Activated naive CD4-positive, alpha-beta T cell treated with anti-CD3 and anti-CD28 coated beads, Interleukin-2, amount 10 ng/mL, durations not matched to agents 7 days and 5 days (primary cell): ENCODE data around the gene SH3RF2.

Experiments used
- CTCF ChIA-PET: fragments of 350-600 bp; sonication (Branson Sonifier 250); formaldehyde crosslinking; loops from one replicate; lab custom pipeline; 2021; ENCODE audit warnings: antibody characterized with exemption; lab: Charles Lee
- DNase-seq: peaks from one replicate; pipeline ENCODE4 v3.0.0-alpha.2; 2020
- H3K27ac Mint-ChIP-seq: one replicate; pipeline ENCODE4 v1.8.0; 2021; ENCODE audit warnings: mild to moderate bottlenecking, moderate library complexity, mixed read lengths
- H3K27me3 Mint-ChIP-seq: one replicate; pipeline ENCODE4 v1.8.0; 2021; ENCODE audit warnings: mild to moderate bottlenecking, mixed read lengths
- H3K36me3 Mint-ChIP-seq: one replicate; pipeline ENCODE4 v1.8.0; 2021; ENCODE audit warnings: mixed read lengths
- H3K4me1 Mint-ChIP-seq: one replicate; pipeline ENCODE4 v1.8.0; 2021; ENCODE audit warnings: mixed read lengths
- H3K4me3 Mint-ChIP-seq: one replicate; pipeline ENCODE4 v1.8.0; 2021; ENCODE audit warnings: mild to moderate bottlenecking, moderate library complexity, mixed read lengths
- H3K9me3 Mint-ChIP-seq: one replicate; pipeline ENCODE4 v1.8.0; 2021; ENCODE audit warnings: mixed read lengths

Gene SH3RF2

DNA sequence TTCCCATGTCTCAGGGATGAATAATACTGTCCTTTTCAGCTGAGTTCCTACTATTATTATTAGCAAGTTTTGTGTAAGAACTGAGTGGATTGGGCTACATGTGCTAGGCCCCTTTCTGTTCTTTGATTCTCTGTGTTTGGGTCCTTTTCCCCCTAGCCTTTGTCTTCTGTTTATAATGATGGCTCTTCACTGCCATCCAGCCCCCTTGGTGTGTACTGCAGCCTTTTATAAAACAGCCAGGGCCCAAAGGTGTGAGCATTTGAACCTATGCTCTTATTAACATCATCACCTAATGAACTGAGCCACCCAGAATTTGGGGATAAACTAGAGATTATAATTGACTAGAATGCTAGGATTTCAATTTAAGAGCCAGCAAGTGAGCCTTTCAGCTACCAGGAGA is 116.4 kb downstream of the SH3RF2 start:
- DNase-seq, result no peak
- CTCF ChIA-PET, result interaction anchor here (1.3 kb wide), 1 partner anchor 11 kb away, joined by 3 read pairs; no protein-coding TSS in a partner anchor
- no peaks in the 10 kb centered on the region for H3K36me3 Mint-ChIP-seq
- peaks cover 5% of the 10 kb centered on the region for H3K27me3 Mint-ChIP-seq
- no peaks in the 10 kb centered on the region for H3K4me1 Mint-ChIP-seq
- no peak overlapping the region for H3K27ac Mint-ChIP-seq
- no peaks in the 10 kb centered on the region for H3K9me3 Mint-ChIP-seq
- no peak overlapping the region for H3K4me3 Mint-ChIP-seq

DNA sequence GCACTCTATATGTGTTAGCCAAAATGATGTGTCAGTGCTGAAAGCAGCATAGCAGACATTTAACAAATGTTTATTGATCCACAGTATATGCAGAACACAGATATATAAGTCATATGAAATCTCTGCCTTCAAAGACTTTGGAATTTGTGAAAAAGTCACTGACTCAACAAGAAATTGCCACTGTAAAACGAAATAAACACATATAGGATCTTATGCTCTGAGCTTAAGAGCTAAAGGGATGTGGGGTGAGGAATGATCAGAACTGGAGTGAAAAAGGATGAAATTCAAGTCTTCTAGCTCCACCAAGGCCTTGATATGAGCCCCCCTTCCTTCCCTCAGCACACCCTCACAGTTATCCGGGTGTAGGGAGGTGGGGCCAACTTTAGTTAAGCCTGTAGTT is 119.1 kb downstream of the SH3RF2 start:
- no peak for DNase-seq
- CTCF ChIA-PET, result no interaction called here
- Mint-ChIP-seq H3K9me3 (no peaks in the 10 kb centered on the region), H3K4me3 (no peak overlapping the region), H3K36me3 (no peaks in the 10 kb centered on the region), H3K27ac (no peak overlapping the region), H3K4me1 (no peaks in the 10 kb centered on the region), H3K27me3 (peaks cover 11% of the 10 kb centered on the region)

DNA sequence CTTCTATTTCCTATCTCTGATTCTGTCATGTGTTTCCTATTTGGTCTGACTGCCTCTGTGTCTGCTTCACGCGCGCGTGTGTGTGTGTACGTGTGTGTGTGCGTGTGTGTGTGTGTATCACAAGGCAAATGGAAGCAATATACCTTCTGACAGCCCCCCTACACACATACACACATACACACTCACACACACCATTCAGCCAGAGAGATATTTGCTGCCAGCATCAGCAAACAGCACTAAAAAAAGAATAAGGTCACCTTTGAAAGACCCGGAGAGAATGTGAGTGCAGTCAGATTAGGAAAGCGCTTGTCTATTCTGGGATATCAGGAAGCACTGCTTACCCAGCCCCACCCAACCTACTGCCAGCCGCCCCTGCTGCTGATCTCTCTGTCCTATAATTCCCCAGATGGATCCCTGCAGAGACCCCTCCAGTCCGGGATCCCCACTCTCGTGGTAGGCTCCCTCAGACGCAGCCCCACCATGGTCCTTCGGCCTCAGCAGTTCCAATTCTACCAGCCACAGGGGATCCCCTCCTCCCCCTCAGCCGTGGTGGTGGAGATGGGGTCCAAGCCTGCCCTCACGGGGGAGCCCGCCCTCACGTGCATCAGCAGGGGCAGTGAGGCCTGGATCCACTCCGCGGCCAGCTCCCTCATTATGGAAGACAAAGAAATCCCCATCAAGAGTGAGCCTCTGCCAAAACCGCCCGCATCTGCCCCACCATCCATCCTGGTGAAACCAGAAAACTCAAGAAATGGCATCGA is 123.3 kb downstream of the SH3RF2 start:
- CTCF ChIA-PET, result no interaction called here
- DNase-seq, result no peak
- Mint-ChIP-seq H3K36me3 (no peaks in the 10 kb centered on the region), H3K4me3 (no peak overlapping the region), H3K27ac (no peak overlapping the region), H3K9me3 (no peaks in the 10 kb centered on the region), H3K4me1 (no peaks in the 10 kb centered on the region), H3K27me3 (peaks cover 15% of the 10 kb centered on the region)

DNA sequence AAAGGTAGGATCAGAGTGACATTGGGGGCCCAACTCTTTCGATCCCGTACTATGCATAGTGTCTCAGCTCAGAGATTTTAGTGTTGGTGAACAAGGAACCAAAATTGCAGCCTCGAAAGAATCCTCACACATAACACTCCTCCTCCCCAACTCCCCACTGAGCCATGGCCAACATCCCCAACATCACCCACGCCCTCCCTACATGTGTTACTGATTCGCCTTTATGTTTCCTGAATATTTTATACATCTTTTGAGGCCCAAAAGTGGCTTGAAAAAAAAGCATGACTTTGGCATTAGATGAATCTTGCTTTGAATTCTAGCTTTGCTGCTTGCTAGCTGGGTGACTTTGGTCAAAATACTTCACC is 123.8 kb downstream of the SH3RF2 start:
- CTCF ChIA-PET, result no interaction called here

DNA sequence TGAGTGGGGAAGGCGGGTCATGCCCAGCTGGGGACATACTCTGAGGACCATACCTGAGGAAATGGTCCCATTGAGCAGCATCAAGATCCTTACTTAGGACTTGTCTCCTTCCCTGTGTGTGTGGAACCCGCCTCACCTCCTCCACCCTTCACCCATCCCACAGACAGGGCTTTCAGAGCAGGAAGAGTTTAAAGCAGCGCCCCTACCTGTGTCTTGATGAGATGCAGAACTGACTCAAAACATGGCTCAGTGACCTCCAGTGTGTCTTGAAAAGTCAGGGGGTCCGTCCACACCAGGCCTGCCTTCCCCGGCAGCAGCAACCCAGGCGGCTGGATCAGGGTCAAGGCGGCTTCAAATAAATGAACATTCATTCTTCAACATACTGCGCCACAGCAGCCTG is 130.6 kb downstream of the SH3RF2 start:
- Mint-ChIP-seq H3K27me3 (peaks cover 8% of the 10 kb centered on the region), H3K9me3 (no peaks in the 10 kb centered on the region), H3K36me3 (no peaks in the 10 kb centered on the region), H3K4me3 (no peak overlapping the region), H3K4me1 (no peaks in the 10 kb centered on the region), H3K27ac (no peak overlapping the region)
- CTCF ChIA-PET, result interaction anchor here (1.7 kb wide), 1 partner anchor 64 kb away, joined by 5 read pairs; no protein-coding TSS in a partner anchor
- DNase-seq, result no peak

More for the DNA sequence above, 123.8 kb downstream of the SH3RF2 start:
- no peaks in the 10 kb centered on the region for H3K9me3 Mint-ChIP-seq
- peaks cover 15% of the 10 kb centered on the region for H3K27me3 Mint-ChIP-seq
- H3K4me1 Mint-ChIP-seq, result no peaks in the 10 kb centered on the region
- no peaks in the 10 kb centered on the region for H3K36me3 Mint-ChIP-seq
- H3K4me3 Mint-ChIP-seq, result no peak overlapping the region
- no peak overlapping the region for H3K27ac Mint-ChIP-seq
- DNase-seq, result no peak

DNA sequence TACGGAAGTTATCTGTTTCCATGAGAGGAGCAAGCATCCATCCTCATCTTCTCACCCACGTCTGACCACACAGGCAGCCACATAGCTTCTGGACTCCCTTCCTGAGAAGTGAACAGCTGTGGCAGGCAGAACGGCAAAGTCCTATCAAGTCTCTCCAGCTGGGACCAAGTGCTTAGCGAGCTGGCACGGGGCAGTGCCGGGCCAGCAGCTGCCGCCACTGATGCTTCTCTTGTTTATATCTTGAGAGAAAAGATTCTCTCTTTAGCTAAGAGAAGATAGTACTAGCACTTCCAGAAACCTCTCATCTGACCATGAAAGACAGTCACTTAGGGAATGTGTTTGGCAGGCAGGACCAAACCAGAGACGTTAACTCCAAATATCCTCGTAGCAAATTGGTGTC is 131.8 kb downstream of the SH3RF2 start:
- Mint-ChIP-seq H3K4me3 (no peak overlapping the region), H3K36me3 (no peaks in the 10 kb centered on the region), H3K27me3 (peaks cover 8% of the 10 kb centered on the region), H3K27ac (no peak overlapping the region), H3K4me1 (no peaks in the 10 kb centered on the region), H3K9me3 (no peaks in the 10 kb centered on the region)
- CTCF ChIA-PET, result interaction anchor here (1.7 kb wide), 1 partner anchor 62 kb away, joined by 5 read pairs; no protein-coding TSS in a partner anchor
- DNase-seq, result no peak

DNA sequence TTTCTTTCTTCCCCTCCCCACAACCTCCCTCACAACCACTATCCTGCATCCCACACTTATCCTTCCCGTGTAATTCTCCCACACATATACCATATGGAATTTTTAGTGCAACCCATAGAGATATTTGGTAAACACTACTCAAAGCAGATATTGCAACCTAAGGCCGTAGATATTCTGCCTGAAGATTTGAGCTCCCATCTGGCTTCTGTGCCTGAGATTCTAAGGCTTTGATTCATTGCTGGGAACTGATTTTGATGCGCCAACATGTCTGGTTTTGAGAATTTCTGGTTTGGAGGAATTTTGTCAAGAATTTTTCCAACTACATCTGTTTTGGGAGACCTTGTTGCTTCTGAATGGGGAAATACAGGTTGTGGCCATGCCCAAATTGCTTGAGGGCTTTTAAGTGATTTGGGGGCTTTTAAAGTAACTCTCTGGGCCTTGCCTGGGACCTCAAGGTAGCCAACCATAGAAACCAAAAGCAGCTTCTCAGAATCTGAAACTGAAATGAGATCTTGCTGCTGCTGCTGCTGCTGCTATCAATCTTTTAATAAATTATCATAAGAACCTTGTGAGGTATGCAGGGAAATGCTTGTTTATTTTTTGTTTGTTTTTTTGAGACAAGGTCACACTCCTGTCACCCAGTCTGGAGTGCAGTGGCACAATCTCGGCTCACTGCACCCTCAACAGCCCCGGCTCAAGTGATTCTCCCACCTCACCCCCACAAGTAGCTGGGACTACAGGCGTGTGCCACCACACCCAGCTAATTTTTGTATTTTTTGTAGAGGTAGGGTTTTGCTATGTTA is 132.8 kb downstream of the SH3RF2 start:
- H3K9me3 Mint-ChIP-seq, result no peaks in the 10 kb centered on the region
- H3K27ac Mint-ChIP-seq, result no peak overlapping the region
- H3K4me1 Mint-ChIP-seq, result no peaks in the 10 kb centered on the region
- H3K4me3 Mint-ChIP-seq, result no peak overlapping the region
- H3K36me3 Mint-ChIP-seq, result no peaks in the 10 kb centered on the region
- CTCF ChIA-PET, result no interaction called here
- DNase-seq, result no peak
- peaks cover 8% of the 10 kb centered on the region for H3K27me3 Mint-ChIP-seq

DNA sequence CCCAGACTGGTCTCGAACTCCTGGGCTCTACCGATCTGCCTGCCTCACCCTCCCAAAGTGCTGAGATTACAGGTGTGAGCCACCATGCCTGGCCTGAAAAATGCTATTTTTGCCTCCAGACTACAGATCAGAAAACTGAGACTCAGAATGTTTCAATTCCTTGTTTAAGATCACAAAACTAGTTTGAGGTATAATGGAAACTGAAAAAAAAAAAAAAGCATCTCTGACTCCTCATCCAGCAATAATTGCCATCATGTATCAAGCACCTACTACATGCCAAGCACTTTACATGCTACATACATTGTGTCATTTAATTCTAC is 133.4 kb downstream of the SH3RF2 start:
- DNase-seq, result no peak
- Mint-ChIP-seq H3K27me3 (peaks cover 4% of the 10 kb centered on the region), H3K27ac (no peak overlapping the region), H3K36me3 (no peaks in the 10 kb centered on the region), H3K9me3 (no peaks in the 10 kb centered on the region), H3K4me3 (no peak overlapping the region), H3K4me1 (no peaks in the 10 kb centered on the region)
- CTCF ChIA-PET, result no interaction called here

DNA sequence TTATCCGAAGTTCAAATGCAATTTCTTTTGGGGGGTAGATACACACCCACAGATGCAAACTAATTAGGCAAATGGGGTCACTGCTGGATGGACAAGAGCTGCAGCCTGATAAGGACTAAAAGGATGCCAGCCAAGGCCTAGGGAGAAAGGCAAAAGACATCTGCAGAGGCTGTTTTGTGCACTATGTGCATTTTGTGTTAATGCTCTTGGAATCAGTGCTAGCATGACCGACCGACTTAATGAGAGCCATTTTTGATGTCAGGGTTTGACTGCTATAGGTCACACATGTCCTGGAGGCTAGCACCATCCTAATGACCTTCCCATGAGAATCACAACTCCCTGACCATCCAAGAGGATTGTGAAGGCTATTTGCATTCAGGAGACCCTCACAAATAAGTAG is 134.4 kb downstream of the SH3RF2 start:
- Mint-ChIP-seq H3K9me3 (no peaks in the 10 kb centered on the region), H3K4me3 (no peak overlapping the region), H3K27me3 (peaks cover 4% of the 10 kb centered on the region), H3K4me1 (no peaks in the 10 kb centered on the region), H3K36me3 (no peaks in the 10 kb centered on the region), H3K27ac (no peak overlapping the region)
- CTCF ChIA-PET, result no interaction called here
- no peak for DNase-seq

DNA sequence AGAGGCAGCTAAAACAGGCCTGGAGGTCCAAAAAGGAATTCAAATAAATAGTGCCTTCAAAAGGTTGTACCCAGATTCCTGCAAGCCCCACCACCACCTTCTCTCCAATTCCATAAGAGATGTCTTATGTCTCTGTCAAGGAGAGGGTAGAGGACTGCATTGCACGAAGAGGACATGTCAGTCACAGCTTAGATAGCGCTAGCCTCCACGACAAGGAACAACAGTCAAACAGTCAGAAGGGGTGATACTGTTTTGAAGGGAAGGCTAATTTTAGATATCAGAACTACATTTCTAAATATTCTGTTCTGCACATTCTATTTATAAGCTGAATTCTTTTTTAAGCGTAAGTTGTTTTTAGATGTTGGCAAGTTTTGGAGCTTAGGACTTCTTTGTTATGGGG is 134.8 kb downstream of the SH3RF2 start:
- no peak overlapping the region for H3K4me3 Mint-ChIP-seq
- H3K4me1 Mint-ChIP-seq, result no peaks in the 10 kb centered on the region
- H3K9me3 Mint-ChIP-seq, result no peaks in the 10 kb centered on the region
- CTCF ChIA-PET, result no interaction called here
- no peaks in the 10 kb centered on the region for H3K36me3 Mint-ChIP-seq
- DNase-seq, result no peak
- no peak overlapping the region for H3K27ac Mint-ChIP-seq
- peaks cover 6% of the 10 kb centered on the region for H3K27me3 Mint-ChIP-seq

DNA sequence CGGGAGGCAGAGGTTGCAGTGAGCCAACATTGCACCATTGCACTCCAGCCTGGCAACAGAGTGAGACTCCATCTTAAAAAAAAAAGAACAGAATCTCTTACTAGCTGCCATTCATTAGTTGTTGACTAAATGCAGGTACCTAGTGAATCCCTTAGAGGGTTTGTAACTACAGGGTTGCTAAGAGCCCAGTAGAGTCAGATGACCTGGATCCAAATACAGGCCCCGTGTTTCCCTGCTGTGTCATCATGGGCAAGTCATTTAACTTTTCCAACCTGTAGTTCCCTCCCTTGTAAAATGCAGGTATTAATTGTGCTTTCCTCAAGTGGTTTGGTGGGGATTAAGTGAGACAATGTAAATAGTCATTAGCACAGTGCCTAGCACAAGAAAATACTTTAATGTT is 136.2 kb downstream of the SH3RF2 start:
- DNase-seq, result no peak
- Mint-ChIP-seq H3K27me3 (peaks cover 17% of the 10 kb centered on the region), H3K4me3 (no peak overlapping the region), H3K27ac (no peak overlapping the region), H3K36me3 (no peaks in the 10 kb centered on the region), H3K9me3 (no peaks in the 10 kb centered on the region), H3K4me1 (no peaks in the 10 kb centered on the region)
- CTCF ChIA-PET, result interaction anchor here (1.4 kb wide), 1 partner anchor 19 kb away, joined by 3 read pairs; no protein-coding TSS in a partner anchor

DNA sequence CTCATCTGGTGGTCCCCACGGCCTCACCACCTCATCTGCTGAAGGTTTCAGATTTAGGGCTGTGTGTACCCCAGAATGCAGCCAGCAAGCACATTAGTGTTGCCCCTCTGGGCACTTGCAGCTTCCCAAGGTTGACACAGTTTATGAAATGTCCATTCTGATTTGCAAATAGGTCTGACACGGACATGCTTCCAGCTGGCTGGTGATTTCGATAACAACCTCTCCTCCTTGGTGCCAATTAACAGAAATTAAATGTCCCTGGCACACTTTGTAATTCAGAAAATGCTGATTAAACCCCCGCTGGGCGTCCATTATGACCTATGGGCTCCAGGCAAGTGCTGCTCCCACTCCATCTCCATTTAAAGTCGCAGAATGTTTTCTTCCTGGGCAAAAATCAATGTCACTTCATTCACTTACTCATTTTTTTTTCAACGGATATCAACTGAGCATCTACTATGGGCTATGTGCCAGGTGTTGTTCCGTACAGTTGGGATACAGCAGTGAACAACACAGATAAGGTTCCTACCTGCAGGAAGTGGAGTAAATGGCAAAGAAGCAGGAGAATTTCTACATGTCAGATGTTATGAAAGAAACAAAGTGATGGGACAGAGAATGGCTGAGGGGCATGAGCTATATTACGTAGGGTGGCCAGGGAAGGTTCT is 137.0 kb downstream of the SH3RF2 start:
- H3K27ac Mint-ChIP-seq, result no peak overlapping the region
- no peak overlapping the region for H3K4me3 Mint-ChIP-seq
- CTCF ChIA-PET, result interaction anchor here (1.4 kb wide), 1 partner anchor 19 kb away, joined by 3 read pairs; no protein-coding TSS in a partner anchor
- peaks cover 19% of the 10 kb centered on the region for H3K27me3 Mint-ChIP-seq
- H3K9me3 Mint-ChIP-seq, result no peaks in the 10 kb centered on the region
- H3K4me1 Mint-ChIP-seq, result no peaks in the 10 kb centered on the region
- no peaks in the 10 kb centered on the region for H3K36me3 Mint-ChIP-seq
- DNase-seq, result no peak

DNA sequence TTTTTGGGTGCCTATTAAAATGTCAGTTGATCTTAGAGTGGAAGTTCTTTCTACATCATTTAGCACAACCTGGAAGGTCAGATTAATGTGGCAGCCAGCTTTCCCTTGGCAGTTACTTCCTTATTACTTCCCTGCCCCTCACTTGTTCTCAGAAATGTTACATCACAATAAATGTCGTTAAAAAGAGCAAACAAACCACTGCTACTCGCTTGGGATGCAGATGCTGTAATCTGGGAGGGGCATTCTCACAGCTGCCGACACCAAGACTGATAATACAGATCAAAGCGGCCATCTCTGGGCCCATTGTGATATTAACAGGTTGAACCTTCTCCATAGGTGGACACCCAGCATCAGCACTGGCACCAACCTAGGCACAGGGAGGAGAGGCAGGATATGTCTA is 139.7 kb downstream of the SH3RF2 start:
- Mint-ChIP-seq H3K27ac (no peak overlapping the region), H3K36me3 (no peaks in the 10 kb centered on the region), H3K9me3 (no peaks in the 10 kb centered on the region), H3K4me3 (no peak overlapping the region), H3K4me1 (peaks cover 10% of the 10 kb centered on the region), H3K27me3 (peaks cover 22% of the 10 kb centered on the region)
- CTCF ChIA-PET, result no interaction called here
- DNase-seq, result no peak

DNA sequence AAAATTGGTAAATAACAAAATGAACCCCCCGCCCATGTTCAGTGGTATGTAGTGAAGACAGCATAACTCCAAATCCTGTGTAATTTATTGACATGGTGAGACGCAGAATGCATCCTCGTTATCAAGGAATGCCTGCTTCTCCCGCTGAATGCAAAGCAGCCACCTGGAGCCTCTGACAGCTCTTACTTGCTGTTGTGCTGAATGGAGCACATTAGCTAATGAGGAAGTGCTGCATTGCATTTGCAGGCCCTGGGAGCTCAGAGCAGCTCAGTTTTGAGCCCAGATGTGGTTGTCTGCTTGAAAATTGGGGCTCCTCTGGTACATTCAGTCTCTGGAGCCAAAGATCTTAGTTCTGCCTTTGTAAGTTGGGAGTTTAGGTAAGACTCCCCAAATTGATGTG is 140.1 kb downstream of the SH3RF2 start:
- Mint-ChIP-seq H3K27ac (no peak overlapping the region), H3K27me3 (peaks cover 24% of the 10 kb centered on the region), H3K9me3 (no peaks in the 10 kb centered on the region), H3K4me3 (no peak overlapping the region), H3K36me3 (no peaks in the 10 kb centered on the region), H3K4me1 (peaks cover 10% of the 10 kb centered on the region)
- no peak for DNase-seq
- CTCF ChIA-PET, result no interaction called here
